Neural progenitor cell (in vitro differentiated cells): ENCODE results near the gene RB1. TPM values are rescaled to one million over a fixed set of nuclear protein-coding genes. Genes with fewer than 3 reads are reported as not detected.

Source experiments
- DNase-seq: peaks from one replicate; pipeline ENCODE4 v3.0.0-alpha.2; 2016; ENCODE audit warnings: low spot score
- H2AFZ ChIP-seq: fragments of 200-600 bp; sonication (generic); replicated peaks from 2 replicates; pipeline ENCODE4 v1.6.1; 2016; ENCODE audit warnings: antibody characterized with exemption
- H3F3A ChIP-seq: fragments of 200-600 bp; sonication (generic); 2 replicates; pipeline ENCODE4 v1.6.1; 2016; ENCODE audit warnings: antibody characterized with exemption, low read depth
- H3K27ac ChIP-seq: fragments of 200-600 bp; sonication (generic); 2 replicates; pipeline ENCODE4 v1.5.1; 2016; ENCODE audit warnings: mild to moderate bottlenecking
- H3K27me3 ChIP-seq: fragments of 200-600 bp; sonication (generic); 2 replicates; pipeline ENCODE4 v1.6.1; 2016; ENCODE audit warnings: mild to moderate bottlenecking, moderate library complexity
- H3K36me3 ChIP-seq: fragments of 200-600 bp; sonication (generic); 2 replicates; pipeline ENCODE4 v1.5.1; 2016
- H3K4me1 ChIP-seq: fragments of 200-600 bp; sonication (generic); 2 replicates; pipeline ENCODE4 v1.6.1; 2016; ENCODE audit warnings: mixed run types
- H3K4me2 ChIP-seq: fragments of 200-600 bp; sonication (generic); 2 replicates; pipeline ENCODE4 v1.6.1; 2016
- H3K4me3 ChIP-seq: fragments of 200-600 bp; sonication (generic); 2 replicates; pipeline ENCODE4 v1.5.1; 2016
- H3K79me2 ChIP-seq: fragments of 200-600 bp; sonication (generic); 2 replicates; pipeline ENCODE4 v1.6.1; 2016; ENCODE audit warnings: low read depth
- H3K9ac ChIP-seq: fragments of 200-600 bp; sonication (generic); 2 replicates; pipeline ENCODE4 v1.6.1; 2016
- H3K9me3 ChIP-seq: fragments of 200-600 bp; sonication (generic); 2 replicates; pipeline ENCODE4 v1.5.1; 2016; ENCODE audit warnings: low read depth
- H4K20me1 ChIP-seq: fragments of 200-600 bp; sonication (generic); 2 replicates; pipeline ENCODE4 v1.6.1; 2016; ENCODE audit warnings: low read depth
- H3K27ac Mint-ChIP-seq: 3 replicates; pipeline ENCODE4 v1.8.0; 2021; ENCODE audit warnings: mixed read lengths
- H3K27me3 Mint-ChIP-seq: 2 replicates; pipeline ENCODE4 v1.8.0; 2022; ENCODE audit warnings: low read depth, mild to moderate bottlenecking, inconsistent platforms, moderate library complexity, mixed read lengths; ENCODE audit not compliant: insufficient read depth
- H3K36me3 Mint-ChIP-seq: 3 replicates; pipeline ENCODE4 v1.8.0; 2021; ENCODE audit warnings: mixed read lengths
- H3K4me1 Mint-ChIP-seq: 3 replicates; pipeline ENCODE4 v1.8.0; 2021; ENCODE audit warnings: mixed read lengths
- H3K4me3 Mint-ChIP-seq: 3 replicates; pipeline ENCODE4 v1.8.0; 2021; ENCODE audit warnings: mild to moderate bottlenecking, moderate library complexity, mixed read lengths
- H3K9me3 Mint-ChIP-seq: 3 replicates; pipeline ENCODE4 v1.8.0; 2020; ENCODE audit warnings: mixed read lengths
- EZH2 ChIP-seq: fragments of 200-600 bp; sonication (generic); IDR thresholded peaks from 2 replicates; pipeline ENCODE4 v1.6.1; 2017; ENCODE audit warnings: antibody characterized with exemption, mild to moderate bottlenecking, moderate library complexity
- EZH2phosphoT487 ChIP-seq: fragments of 200-600 bp; sonication (generic); IDR thresholded peaks from 2 replicates; pipeline ENCODE4 v1.6.1; 2017; ENCODE audit warnings: antibody characterized with exemption
- total RNA-seq: library from RNA; depleted of rRNA; stranded (reverse); fragments of >200 nt; gene quantifications from 2 replicates; pipeline ENCODE4 v1.2.3, GENCODE V29; 2015; ENCODE audit warnings: low replicate concordance
- TF ChIP-seq, protein P1 (sequence below): fragments of 200-600 bp; sonication (generic); IDR thresholded peaks from 2 replicates; pipeline ENCODE4 v1.5.1; 2017; ENCODE audit warnings: antibody characterized with exemption, mild to moderate bottlenecking

Gene RB1
- total RNA-seq, 1 donor from 2014 or later, result 39.5 TPM

DNA sequence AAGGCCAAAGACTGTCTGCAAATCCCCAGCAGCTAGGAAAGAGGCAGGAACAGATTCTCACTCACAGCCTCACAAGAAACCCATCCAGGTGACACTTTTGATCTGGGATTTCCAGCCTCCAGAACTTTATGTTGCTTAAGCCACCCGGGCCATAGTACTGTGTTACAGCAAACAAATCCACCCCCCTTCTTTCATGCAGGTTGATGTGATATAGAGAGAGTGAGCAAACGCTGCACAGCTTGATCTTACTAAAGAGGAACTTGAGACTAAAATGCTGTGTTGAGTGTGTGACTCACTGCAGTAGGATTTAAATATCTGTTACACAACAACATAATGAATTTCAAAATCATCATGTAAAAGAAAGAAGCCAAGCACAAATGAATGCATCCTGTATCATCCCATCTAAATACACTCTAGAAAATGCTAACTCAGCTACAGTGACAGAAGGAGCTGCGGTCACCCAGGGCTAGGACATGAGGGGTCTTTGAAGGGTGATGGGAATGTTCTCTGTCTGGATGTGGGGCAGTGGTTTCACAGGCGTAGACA, 197.2 kb downstream of the RB1 start:
- H3K4me3 ChIP-seq, result no peak overlapping the region
- no peaks in the 10 kb centered on the region for H4K20me1 ChIP-seq
- no peaks in the 10 kb centered on the region for H3K36me3 ChIP-seq
- H3K9ac ChIP-seq, result no peak overlapping the region
- H3K27me3 Mint-ChIP-seq, result peaks cover 4% of the 10 kb centered on the region
- H3K9me3 Mint-ChIP-seq, result no peaks in the 10 kb centered on the region
- no peak overlapping the region for H3K4me3 Mint-ChIP-seq
- no peak overlapping the region for H3K27ac Mint-ChIP-seq
- no peak overlapping the region for H3K27ac ChIP-seq
- DNase-seq, result no peak
- H3K79me2 ChIP-seq, result no peaks in the 10 kb centered on the region
- H3K27me3 ChIP-seq, result no peaks in the 10 kb centered on the region
- no peak overlapping the region for H2AFZ ChIP-seq
- no peaks in the 10 kb centered on the region for H3F3A ChIP-seq
- peaks cover 8% of the 10 kb centered on the region for H3K36me3 Mint-ChIP-seq
- no peak overlapping the region for H3K4me2 ChIP-seq
- H3K9me3 ChIP-seq, result no peaks in the 10 kb centered on the region
- H3K4me1 Mint-ChIP-seq, result no peaks in the 10 kb centered on the region
- TF ChIP-seq EZH2 (no peak), EZH2phosphoT487 (no peak)
- TF ChIP-seq, protein P1, sequence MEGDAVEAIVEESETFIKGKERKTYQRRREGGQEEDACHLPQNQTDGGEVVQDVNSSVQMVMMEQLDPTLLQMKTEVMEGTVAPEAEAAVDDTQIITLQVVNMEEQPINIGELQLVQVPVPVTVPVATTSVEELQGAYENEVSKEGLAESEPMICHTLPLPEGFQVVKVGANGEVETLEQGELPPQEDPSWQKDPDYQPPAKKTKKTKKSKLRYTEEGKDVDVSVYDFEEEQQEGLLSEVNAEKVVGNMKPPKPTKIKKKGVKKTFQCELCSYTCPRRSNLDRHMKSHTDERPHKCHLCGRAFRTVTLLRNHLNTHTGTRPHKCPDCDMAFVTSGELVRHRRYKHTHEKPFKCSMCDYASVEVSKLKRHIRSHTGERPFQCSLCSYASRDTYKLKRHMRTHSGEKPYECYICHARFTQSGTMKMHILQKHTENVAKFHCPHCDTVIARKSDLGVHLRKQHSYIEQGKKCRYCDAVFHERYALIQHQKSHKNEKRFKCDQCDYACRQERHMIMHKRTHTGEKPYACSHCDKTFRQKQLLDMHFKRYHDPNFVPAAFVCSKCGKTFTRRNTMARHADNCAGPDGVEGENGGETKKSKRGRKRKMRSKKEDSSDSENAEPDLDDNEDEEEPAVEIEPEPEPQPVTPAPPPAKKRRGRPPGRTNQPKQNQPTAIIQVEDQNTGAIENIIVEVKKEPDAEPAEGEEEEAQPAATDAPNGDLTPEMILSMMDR, result no peak
- H3K4me1 ChIP-seq, result no peaks in the 10 kb centered on the region

DNA sequence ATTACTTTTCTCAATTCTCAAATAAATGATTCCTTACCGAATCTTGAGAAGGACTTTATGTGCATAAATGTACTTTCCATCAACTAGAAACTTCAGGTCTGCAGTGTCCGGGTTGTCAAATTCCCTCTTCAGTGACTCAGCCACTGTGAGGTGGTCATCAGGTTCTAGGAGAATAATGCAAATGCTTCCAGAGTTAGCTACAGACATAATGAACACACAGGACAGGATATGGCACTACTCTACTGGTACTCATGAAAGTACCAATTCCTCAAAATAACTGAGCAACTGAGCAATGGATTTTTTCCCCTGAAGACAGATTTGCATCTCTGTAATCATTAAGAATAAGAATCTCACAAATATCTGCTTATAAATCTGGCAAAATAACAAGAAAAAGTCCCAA, 198.2 kb downstream of the RB1 start:
- DNase-seq, result no peak
- no peak overlapping the region for H3K4me3 Mint-ChIP-seq

DNA sequence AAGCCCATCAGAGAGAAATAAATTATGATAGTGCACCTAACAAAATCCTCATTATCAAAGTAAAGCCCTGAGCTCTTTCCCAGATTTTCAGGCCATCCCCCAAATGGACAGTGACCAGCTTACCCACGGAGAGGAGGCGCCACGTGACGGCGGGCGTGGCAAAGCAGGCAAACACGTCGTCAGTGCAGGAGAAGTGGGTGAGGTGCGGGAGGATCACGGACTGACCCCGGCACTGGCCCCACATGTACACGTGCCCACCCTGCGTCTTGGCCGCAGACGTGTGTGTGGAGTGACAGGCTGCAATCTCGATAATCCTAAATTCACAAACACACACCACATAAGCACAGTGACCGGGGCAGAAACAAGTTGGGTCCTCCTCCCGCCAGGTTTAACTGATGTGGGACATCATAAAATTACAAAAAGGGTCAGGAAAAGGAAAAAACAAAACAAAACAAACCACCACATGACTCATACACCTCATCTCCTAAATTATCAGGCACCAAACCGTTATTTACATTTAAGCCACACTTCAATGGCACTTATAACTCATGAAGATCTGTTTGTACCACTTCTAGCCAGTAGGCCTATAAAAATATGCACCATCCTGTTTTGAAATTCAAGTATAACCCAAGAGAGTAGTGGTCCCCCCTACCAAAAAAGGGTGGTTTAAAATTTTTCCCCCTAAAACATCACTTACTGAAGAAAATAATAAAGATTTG, 199.2 kb downstream of the RB1 start:
- H3K27ac Mint-ChIP-seq, result no peak overlapping the region
- peaks cover 4% of the 10 kb centered on the region for H3K27me3 Mint-ChIP-seq
- H3K4me3 ChIP-seq, result no peak overlapping the region
- H3K9ac ChIP-seq, result no peak overlapping the region
- TF ChIP-seq, protein P1, result no peak
- TF ChIP-seq EZH2 (no peak), EZH2phosphoT487 (no peak)
- no peaks in the 10 kb centered on the region for H3K79me2 ChIP-seq
- no peaks in the 10 kb centered on the region for H3K27me3 ChIP-seq
- no peak for DNase-seq
- H3K9me3 Mint-ChIP-seq, result no peaks in the 10 kb centered on the region
- H4K20me1 ChIP-seq, result no peaks in the 10 kb centered on the region
- no peak overlapping the region for H3K4me2 ChIP-seq
- no peaks in the 10 kb centered on the region for H3K36me3 ChIP-seq
- H3F3A ChIP-seq, result no peaks in the 10 kb centered on the region
- H3K9me3 ChIP-seq, result no peaks in the 10 kb centered on the region
- H3K36me3 Mint-ChIP-seq, result peaks cover 11% of the 10 kb centered on the region
- H3K4me1 ChIP-seq, result no peaks in the 10 kb centered on the region
- H3K27ac ChIP-seq, result no peak overlapping the region
- H3K4me3 Mint-ChIP-seq, result no peak overlapping the region
- no peak overlapping the region for H2AFZ ChIP-seq
- H3K4me1 Mint-ChIP-seq, result peaks cover 4% of the 10 kb centered on the region

More for the DNA sequence above, 198.2 kb downstream of the RB1 start:
- no peak overlapping the region for H3K9ac ChIP-seq
- H3K27ac ChIP-seq, result no peak overlapping the region
- H3K4me2 ChIP-seq, result no peak overlapping the region
- H3K36me3 ChIP-seq, result no peaks in the 10 kb centered on the region
- no peaks in the 10 kb centered on the region for H3K9me3 ChIP-seq
- H3F3A ChIP-seq, result no peaks in the 10 kb centered on the region
- H3K79me2 ChIP-seq, result no peaks in the 10 kb centered on the region
- H3K27me3 ChIP-seq, result no peaks in the 10 kb centered on the region
- H2AFZ ChIP-seq, result no peak overlapping the region
- peaks cover 4% of the 10 kb centered on the region for H3K27me3 Mint-ChIP-seq
- H3K4me1 ChIP-seq, result no peaks in the 10 kb centered on the region
- H4K20me1 ChIP-seq, result no peaks in the 10 kb centered on the region
- H3K27ac Mint-ChIP-seq, result no peak overlapping the region
- H3K9me3 Mint-ChIP-seq, result no peaks in the 10 kb centered on the region
- H3K4me1 Mint-ChIP-seq, result no peaks in the 10 kb centered on the region
- no peak overlapping the region for H3K4me3 ChIP-seq
- peaks cover 11% of the 10 kb centered on the region for H3K36me3 Mint-ChIP-seq
- TF ChIP-seq EZH2, result no peak
- TF ChIP-seq, protein P1, result no peak
- TF ChIP-seq EZH2phosphoT487, result no peak
